HepG2 (cell line): Measurements from ENCODE around the gene TTC39B. TPM values are rescaled to one million over a fixed set of nuclear protein-coding genes. Genes with fewer than 3 reads are reported as not detected.

Source experiments
- ATAC-seq: fragments of 200-7000 bp; cut with Tn5 transposase; 3 replicates; pipeline ENCODE4 v1.9.1; 2020; ENCODE audit warnings: mild to moderate bottlenecking, moderate library complexity
- BruUV-seq: library from RNA; stranded (reverse); fragments of 400-500 nt; replicated peaks from 2 replicates; lab custom pipeline; 2021; lab: Mats Ljungman, UMichigan
- CTCF ChIA-PET: fragments of 300-600 bp; formaldehyde crosslinking; extraction: SDS; loops from one replicate; lab custom pipeline; 2021; ENCODE audit warnings: low total read pairs, inconsistent platforms, low intra/inter-chr PET ratio; lab: Yijun Ruan, JAX
- POLR2A ChIA-PET: fragments of 350-600 bp; sonication (Branson Sonifier 250); formaldehyde crosslinking; loops from one replicate; lab custom pipeline; 2020; ENCODE audit warnings: antibody characterized with exemption, inconsistent platforms; lab: Yijun Ruan, JAX
- DNase-seq: peaks from one replicate; pipeline ENCODE4 v3.0.0-alpha.2; 2015; ENCODE audit warnings: low spot score
- FAIRE-seq: peaks from 3 replicates; lab custom pipeline; 2011; peaks lifted over from hg19 to GRCh38; lab: Jason Lieb, UNC
- H2AFZ ChIP-seq: one replicate; pipeline ENCODE4 v1.6.1; 2011; ENCODE audit warnings: low read length, inconsistent platforms
- H3K27ac ChIP-seq: fragments of 300-600 bp; 3 replicates; pipeline ENCODE4 v1.8.0; 2011; ENCODE audit warnings: mixed run types, mild to moderate bottlenecking, mixed read lengths, low read length, inconsistent platforms; ENCODE audit not compliant: insufficient read depth; ENCODE audit errors: extremely low read length
- H3K27me3 ChIP-seq, 2 experiments: fragments of 200-600 bp in 1 of 2; 2 replicates in 1 of 2; 3 replicates in 1 of 2; pipeline versions ENCODE4 v1.6.0 to v1.8.0; 2011; ENCODE audit warnings: low read length in 2 of 2, mild to moderate bottlenecking in 2 of 2, moderate library complexity in 2 of 2, inconsistent platforms in 1 of 2; ENCODE audit not compliant: insufficient read depth in 2 of 2, control insufficient read depth in 1 of 2
- H3K36me3 ChIP-seq, 2 experiments: fragments of 200-600 bp in 1 of 2; replicated peaks in 1 of 2; 2 replicates in 1 of 2; 3 replicates in 1 of 2; pipeline versions ENCODE4 v1.5.1 to v1.8.0; 2011; ENCODE audit warnings: low read length in 2 of 2, inconsistent platforms in 1 of 2; ENCODE audit not compliant: insufficient read depth in 2 of 2, control insufficient read depth in 1 of 2
- H3K4me1 ChIP-seq: 2 replicates; pipeline ENCODE4 v1.5.1; 2012; ENCODE audit warnings: low read length, inconsistent platforms; ENCODE audit not compliant: insufficient read depth
- H3K4me2 ChIP-seq: 2 replicates; pipeline ENCODE4 v1.6.0; 2011; ENCODE audit warnings: low read depth, low read length, inconsistent platforms
- H3K4me3 ChIP-seq, 3 experiments: fragments of 200-600 bp in 1 of 3; sonication (generic), shearing (Covaris generic) in 1 of 3; replicated peaks in 1 of 3; 2 replicates each; pipeline ENCODE4 v1.5.1; 2011 to 2016; ENCODE audit warnings: low read length in 3 of 3, inconsistent platforms in 2 of 3, low read depth in 2 of 3, mild to moderate bottlenecking in 2 of 3, control low read depth in 1 of 3, mixed read lengths in 1 of 3; ENCODE audit not compliant: insufficient read depth in 1 of 3
- H3K79me2 ChIP-seq: one replicate; pipeline ENCODE4 v1.6.1; 2011; ENCODE audit warnings: low read length, inconsistent platforms; ENCODE audit not compliant: insufficient read depth
- H3K9ac ChIP-seq: 2 replicates; pipeline ENCODE4 v1.6.0; 2011; ENCODE audit warnings: mild to moderate bottlenecking, low read depth, low read length, inconsistent platforms; ENCODE audit not compliant: insufficient read depth
- H3K9me3 ChIP-seq: 2 replicates; pipeline ENCODE4 v1.5.1; 2012; ENCODE audit warnings: mild to moderate bottlenecking, low read length
- H4K20me1 ChIP-seq: 2 replicates; pipeline ENCODE4 v1.6.0; 2011; ENCODE audit warnings: inconsistent platforms, mild to moderate bottlenecking, low read length, moderate library complexity; ENCODE audit not compliant: insufficient read depth
- FOXA1 ChIP-seq, 2 experiments: fragments of 450-650 bp in 1 of 2; sonication (generic) in 1 of 2; formaldehyde crosslinking in 1 of 2; IDR thresholded peaks; 2 replicates each; pipeline versions ENCODE4 v1.4.0 to v1.6.1; 2016 to 2020; ENCODE audit warnings: missing genetic modification reagents in 1 of 2
- IRX3 ChIP-seq: sonication (generic); formaldehyde crosslinking; IDR thresholded peaks from 2 replicates; pipeline ENCODE4 v1.8.1; 2023; ENCODE audit warnings: mild to moderate bottlenecking, low read depth, missing genetic modification reagents, borderline replicate concordance
- ISX ChIP-seq: sonication (generic); formaldehyde crosslinking; conservative IDR thresholded peaks from 2 replicates; pipeline ENCODE4 v1.5.0; 2020; ENCODE audit warnings: missing genetic modification reagents
- KDM1A ChIP-seq: IDR thresholded peaks from 2 replicates; pipeline ENCODE4 v1.6.1; 2016; ENCODE audit warnings: missing compliant biosample characterization
- MIXL1 ChIP-seq: IDR thresholded peaks from 2 replicates; pipeline ENCODE4 v1.6.1; 2016
- RAD21 ChIP-seq: fragments of 450-650 bp; formaldehyde crosslinking; IDR thresholded peaks from 2 replicates; pipeline ENCODE4 v1.5.0; 2020; ENCODE audit warnings: mild to moderate bottlenecking
- RAD51 ChIP-seq: fragments of 450-650 bp; IDR thresholded peaks from 2 replicates; pipeline ENCODE4 v1.6.1; 2016; ENCODE audit warnings: borderline replicate concordance
- SIN3A ChIP-seq: IDR thresholded peaks from 2 replicates; pipeline ENCODE4 v1.6.1; 2011; ENCODE audit warnings: low read depth, mild to moderate bottlenecking, control low read depth, low read length, borderline replicate concordance
- SP1 ChIP-seq, 2 experiments: fragments of 450-650 bp in 1 of 2; sonication (generic) in 1 of 2; formaldehyde crosslinking in 1 of 2; IDR thresholded peaks; 2 replicates each; pipeline versions ENCODE4 v1.4.0 to v1.6.1; 2016 to 2020; ENCODE audit warnings: missing genetic modification reagents in 1 of 2
- STAG1 ChIP-seq: sonication (generic); formaldehyde crosslinking; IDR thresholded peaks from 2 replicates; pipeline ENCODE4 v1.4.0; 2020; ENCODE audit warnings: missing genetic modification reagents
- TCF12 ChIP-seq, 2 experiments: fragments of 450-650 bp in 1 of 2; sonication (generic) in 1 of 2; formaldehyde crosslinking in 1 of 2; IDR thresholded peaks; 2 replicates each; pipeline versions ENCODE4 v1.6.1 to v1.8.0; 2017 to 2022; ENCODE audit warnings: antibody characterized with exemption in 1 of 2, mild to moderate bottlenecking in 1 of 2, missing genetic modification reagents in 1 of 2, moderate library complexity in 1 of 2
- ZNF75D ChIP-seq: sonication (generic); formaldehyde crosslinking; IDR thresholded peaks from 2 replicates; pipeline ENCODE4 v1.8.1; 2023; ENCODE audit warnings: missing genetic modification reagents, mild to moderate bottlenecking, borderline replicate concordance
- WGBS: methylation state at CpG from one replicate; pipeline ENCODE4 v1.1.6; 2017; ENCODE audit warnings: low lambda C conversion rate; 5-methylcytosine and 5-hydroxymethylcytosine counted together
- in situ Hi-C: cut with HindIII; loops from 2 replicates; pipeline ENCODE4 v1.10.0; 2017; ENCODE audit warnings: low pct_unique_long_range_greater_than_20kb; ENCODE audit not compliant: extremely low pct_ligation_motif_present
- intact Hi-C: fragments of 100-400 bp; cut with micrococcal nuclease; formaldehyde crosslinking; loops from one replicate; pipeline ENCODE4 v1.10.0; 2022; ENCODE audit not compliant: unreplicated experiment
- polyA plus RNA-seq, 8 experiments: library from polyadenylated mRNA; depleted of rRNA in 3 of 8; stranded (reverse) in 7 of 8; unstranded in 1 of 8; fragments of >200 nt; fragmentation: Illumina TruSeq in 4 of 8; extraction: Trizol in 4 of 8; gene quantifications; 2 replicates each; pipeline versions ENCODE4 v1.2.1 to v1.2.3, GENCODE V29; 2011 to 2016; ENCODE audit warnings: low read depth in 4 of 8, missing spikeins in 1 of 8, mixed read lengths in 1 of 8; ENCODE audit not compliant: insufficient read depth in 1 of 8
- total RNA-seq, 5 experiments: library from RNA; depleted of rRNA; stranded (reverse); fragments of >200 nt; fragmentation: Illumina TruSeq; extraction: Trizol; gene quantifications; 2 replicates each; pipeline ENCODE4 v1.2.3, GENCODE V29; 2016; ENCODE audit warnings: low read depth in 1 of 5
- TF ChIP-seq, protein P1 (sequence below): sonication (generic); formaldehyde crosslinking; conservative IDR thresholded peaks from 2 replicates; pipeline ENCODE4 v1.8.0; 2022; ENCODE audit warnings: low read depth, missing genetic modification reagents
- TF ChIP-seq, protein P2 (sequence below): sonication (generic); formaldehyde crosslinking; IDR thresholded peaks from 2 replicates; pipeline ENCODE4 v1.4.0; 2020; ENCODE audit warnings: missing genetic modification reagents
- TF ChIP-seq, protein P3 (sequence below): sonication (generic); formaldehyde crosslinking; IDR thresholded peaks from 2 replicates; pipeline ENCODE4 v1.4.0; 2020; ENCODE audit warnings: mild to moderate bottlenecking, missing genetic modification reagents
- TF ChIP-seq, protein P4 (sequence below): IDR thresholded peaks from 2 replicates; pipeline ENCODE4 v1.6.1; 2018; ENCODE audit warnings: missing genetic modification reagents, mild to moderate bottlenecking, missing compliant biosample characterization

The TTC39B gene
- total and polyA plus RNA-seq, 2 of the 13 experiments (the other 11 are each of a cell fraction or from before 2014, with no cell fraction given) = 14.3 to 19.4 TPM

DNA sequence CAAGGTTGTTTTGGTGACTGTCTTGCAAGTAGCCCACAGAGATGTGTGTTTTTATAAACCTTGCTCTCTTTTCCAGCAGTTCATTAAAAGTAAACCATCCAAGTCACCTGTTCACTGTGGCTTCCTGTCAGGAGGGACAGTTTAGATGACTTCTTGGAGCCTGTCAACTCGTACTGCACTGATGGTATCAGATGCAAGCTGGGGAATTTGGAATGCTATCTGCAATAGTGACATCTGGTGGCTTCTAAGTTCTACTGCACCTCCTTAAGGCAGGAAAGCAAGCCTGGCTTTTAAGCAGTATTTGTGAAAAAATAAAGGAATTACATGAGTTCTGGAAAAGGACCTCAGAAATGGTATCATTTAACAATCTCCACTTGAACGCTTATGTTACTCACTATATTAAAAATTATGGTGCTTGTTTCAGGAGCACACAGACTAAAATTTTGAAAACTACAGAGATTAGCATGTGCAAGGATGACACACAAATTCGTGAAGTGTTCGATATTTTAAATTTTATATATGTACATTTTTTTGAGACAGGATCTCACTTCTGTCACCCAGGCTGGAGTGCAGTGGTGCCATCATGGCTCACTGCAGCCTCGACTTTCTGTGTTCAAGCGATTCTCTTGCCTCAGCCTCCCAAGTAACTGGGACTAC, 164.0 kb downstream of the TTC39B start:
- peak; percentile 50 for DNase-seq
- Histone ChIP-seq H3K9me3 (no peaks in the 10 kb centered on the region), H4K20me1 (no peaks in the 10 kb centered on the region), H3K4me3 (no peak overlapping the region), H3K79me2 (no peaks in the 10 kb centered on the region), H3K9ac (no peak overlapping the region), H3K27ac (no peak overlapping the region), H2AFZ (no peak overlapping the region), H3K27me3 (peaks cover 2 to 13% of the 10 kb centered on the region in 2 experiments; a peak in 2 of 5 replicates), H3K4me1 (no peaks in the 10 kb centered on the region), H3K4me2 (no peak overlapping the region), H3K36me3 (no peaks in the 10 kb centered on the region)
- peak; percentile 92 for ATAC-seq
- intact Hi-C loops (loop anchor here (10.0 kb wide), 1 partner anchor 528 kb away; no protein-coding TSS in a partner anchor), in situ Hi-C loops (no loop called here)
- 25% methylated on average over 6 of the region's 6 CpGs for WGBS
- ChIA-PET CTCF (no interaction called here), POLR2A (no interaction called here)
- peak; percentile 96 for FAIRE-seq
- no TSS peak for BruUV-seq
- TF ChIP-seq ISX (CRISPR knock-in tag) = no peak
- TF ChIP-seq TCF12 (IDR thresholded peaks at IDR 0.05) = no peak
- no peak for TF ChIP-seq TCF12 (CRISPR knock-in tag; IDR thresholded peaks at IDR 0.05)
- no peak for TF ChIP-seq IRX3 (CRISPR knock-in tag)
- TF ChIP-seq STAG1 = peak; percentile 83
- TF ChIP-seq SP1 (IDR thresholded peaks at IDR 0.05) = no peak
- no peak for TF ChIP-seq SP1 (CRISPR knock-in tag; IDR thresholded peaks at IDR 0.05)
- TF ChIP-seq SIN3A = no peak
- TF ChIP-seq, protein P1, sequence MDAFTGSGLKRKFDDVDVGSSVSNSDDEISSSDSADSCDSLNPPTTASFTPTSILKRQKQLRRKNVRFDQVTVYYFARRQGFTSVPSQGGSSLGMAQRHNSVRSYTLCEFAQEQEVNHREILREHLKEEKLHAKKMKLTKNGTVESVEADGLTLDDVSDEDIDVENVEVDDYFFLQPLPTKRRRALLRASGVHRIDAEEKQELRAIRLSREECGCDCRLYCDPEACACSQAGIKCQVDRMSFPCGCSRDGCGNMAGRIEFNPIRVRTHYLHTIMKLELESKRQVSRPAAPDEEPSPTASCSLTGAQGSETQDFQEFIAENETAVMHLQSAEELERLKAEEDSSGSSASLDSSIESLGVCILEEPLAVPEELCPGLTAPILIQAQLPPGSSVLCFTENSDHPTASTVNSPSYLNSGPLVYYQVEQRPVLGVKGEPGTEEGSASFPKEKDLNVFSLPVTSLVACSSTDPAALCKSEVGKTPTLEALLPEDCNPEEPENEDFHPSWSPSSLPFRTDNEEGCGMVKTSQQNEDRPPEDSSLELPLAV = no peak
- TF ChIP-seq, protein P2, sequence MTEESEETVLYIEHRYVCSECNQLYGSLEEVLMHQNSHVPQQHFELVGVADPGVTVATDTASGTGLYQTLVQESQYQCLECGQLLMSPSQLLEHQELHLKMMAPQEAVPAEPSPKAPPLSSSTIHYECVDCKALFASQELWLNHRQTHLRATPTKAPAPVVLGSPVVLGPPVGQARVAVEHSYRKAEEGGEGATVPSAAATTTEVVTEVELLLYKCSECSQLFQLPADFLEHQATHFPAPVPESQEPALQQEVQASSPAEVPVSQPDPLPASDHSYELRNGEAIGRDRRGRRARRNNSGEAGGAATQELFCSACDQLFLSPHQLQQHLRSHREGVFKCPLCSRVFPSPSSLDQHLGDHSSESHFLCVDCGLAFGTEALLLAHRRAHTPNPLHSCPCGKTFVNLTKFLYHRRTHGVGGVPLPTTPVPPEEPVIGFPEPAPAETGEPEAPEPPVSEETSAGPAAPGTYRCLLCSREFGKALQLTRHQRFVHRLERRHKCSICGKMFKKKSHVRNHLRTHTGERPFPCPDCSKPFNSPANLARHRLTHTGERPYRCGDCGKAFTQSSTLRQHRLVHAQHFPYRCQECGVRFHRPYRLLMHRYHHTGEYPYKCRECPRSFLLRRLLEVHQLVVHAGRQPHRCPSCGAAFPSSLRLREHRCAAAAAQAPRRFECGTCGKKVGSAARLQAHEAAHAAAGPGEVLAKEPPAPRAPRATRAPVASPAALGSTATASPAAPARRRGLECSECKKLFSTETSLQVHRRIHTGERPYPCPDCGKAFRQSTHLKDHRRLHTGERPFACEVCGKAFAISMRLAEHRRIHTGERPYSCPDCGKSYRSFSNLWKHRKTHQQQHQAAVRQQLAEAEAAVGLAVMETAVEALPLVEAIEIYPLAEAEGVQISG = no peak
- TF ChIP-seq RAD21 (CRISPR knock-in tag) = peak; percentile 32
- TF ChIP-seq, protein P3, sequence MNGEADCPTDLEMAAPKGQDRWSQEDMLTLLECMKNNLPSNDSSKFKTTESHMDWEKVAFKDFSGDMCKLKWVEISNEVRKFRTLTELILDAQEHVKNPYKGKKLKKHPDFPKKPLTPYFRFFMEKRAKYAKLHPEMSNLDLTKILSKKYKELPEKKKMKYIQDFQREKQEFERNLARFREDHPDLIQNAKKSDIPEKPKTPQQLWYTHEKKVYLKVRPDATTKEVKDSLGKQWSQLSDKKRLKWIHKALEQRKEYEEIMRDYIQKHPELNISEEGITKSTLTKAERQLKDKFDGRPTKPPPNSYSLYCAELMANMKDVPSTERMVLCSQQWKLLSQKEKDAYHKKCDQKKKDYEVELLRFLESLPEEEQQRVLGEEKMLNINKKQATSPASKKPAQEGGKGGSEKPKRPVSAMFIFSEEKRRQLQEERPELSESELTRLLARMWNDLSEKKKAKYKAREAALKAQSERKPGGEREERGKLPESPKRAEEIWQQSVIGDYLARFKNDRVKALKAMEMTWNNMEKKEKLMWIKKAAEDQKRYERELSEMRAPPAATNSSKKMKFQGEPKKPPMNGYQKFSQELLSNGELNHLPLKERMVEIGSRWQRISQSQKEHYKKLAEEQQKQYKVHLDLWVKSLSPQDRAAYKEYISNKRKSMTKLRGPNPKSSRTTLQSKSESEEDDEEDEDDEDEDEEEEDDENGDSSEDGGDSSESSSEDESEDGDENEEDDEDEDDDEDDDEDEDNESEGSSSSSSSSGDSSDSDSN = no peak
- TF ChIP-seq RAD51 = no peak
- 0 out of 2 replicates have a peak, but pooled peaks have one; percentile 26 for TF ChIP-seq MIXL1 (CRISPR knock-in tag)
- TF ChIP-seq ZNF75D (CRISPR knock-in tag) = no peak
- no peak for TF ChIP-seq FOXA1 (IDR thresholded peaks at IDR 0.05)
- TF ChIP-seq FOXA1 (CRISPR knock-in tag; IDR thresholded peaks at IDR 0.05) = no peak
- TF ChIP-seq, protein P4, sequence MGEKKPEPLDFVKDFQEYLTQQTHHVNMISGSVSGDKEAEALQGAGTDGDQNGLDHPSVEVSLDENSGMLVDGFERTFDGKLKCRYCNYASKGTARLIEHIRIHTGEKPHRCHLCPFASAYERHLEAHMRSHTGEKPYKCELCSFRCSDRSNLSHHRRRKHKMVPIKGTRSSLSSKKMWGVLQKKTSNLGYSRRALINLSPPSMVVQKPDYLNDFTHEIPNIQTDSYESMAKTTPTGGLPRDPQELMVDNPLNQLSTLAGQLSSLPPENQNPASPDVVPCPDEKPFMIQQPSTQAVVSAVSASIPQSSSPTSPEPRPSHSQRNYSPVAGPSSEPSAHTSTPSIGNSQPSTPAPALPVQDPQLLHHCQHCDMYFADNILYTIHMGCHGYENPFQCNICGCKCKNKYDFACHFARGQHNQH (CRISPR knock-in tag) = no peak
- TF ChIP-seq KDM1A (CRISPR knock-in tag) = no peak
